Measurements from ENCODE around the gene TUBGCP3.

The TUBGCP3 gene

GRCh38 chr13:112451512-112452379 lies 136.2 kb downstream of the TUBGCP3 start:
- DNase-seq, result no peak

- no peak for DNase-seq
Observed at GRCh38 chr13:112450904-112451240, 137.1 kb downstream of the TUBGCP3 start.

GRCh38 chr13:112450118-112450903 lies 137.6 kb downstream of the TUBGCP3 start:
- no peak for DNase-seq

- no peak for DNase-seq
Observed at GRCh38 chr13:112449545-112449930, 138.4 kb downstream of the TUBGCP3 start.

- DNase-seq, result no peak
Observed at GRCh38 chr13:112448621-112449544, 139.1 kb downstream of the TUBGCP3 start.

GRCh38 chr13:112447761-112448603 lies 140.0 kb downstream of the TUBGCP3 start:
- no peak for DNase-seq

GRCh38 chr13:112447306-112447705 lies 140.6 kb downstream of the TUBGCP3 start:
- DNase-seq, result no peak

GRCh38 chr13:112446867-112447266 lies 141.1 kb downstream of the TUBGCP3 start:
- DNase-seq, result no peak

- DNase-seq, result no peak
Observed at GRCh38 chr13:112446347-112446861, 141.5 kb downstream of the TUBGCP3 start.

GRCh38 chr13:112445411-112446271 lies 142.3 kb downstream of the TUBGCP3 start:
- DNase-seq, result no peak

GRCh38 chr13:112444416-112445399 lies 143.2 kb downstream of the TUBGCP3 start:
- no peak for DNase-seq

GRCh38 chr13:112443995-112444311 lies 144.0 kb downstream of the TUBGCP3 start:
- peak in 1 of 6 experiments; percentile 5 for DNase-seq

GRCh38 chr13:112443191-112443994 lies 144.6 kb downstream of the TUBGCP3 start:
- DNase-seq, result no peak

GRCh38 chr13:112442483-112443090 lies 145.4 kb downstream of the TUBGCP3 start:
- no peak for DNase-seq

GRCh38 chr13:112441779-112442310 lies 146.1 kb downstream of the TUBGCP3 start:
- no peak for DNase-seq

- no peak for DNase-seq
Observed at GRCh38 chr13:112441226-112441625, 146.7 kb downstream of the TUBGCP3 start.

GRCh38 chr13:112438515-112438914 lies 149.4 kb downstream of the TUBGCP3 start:
- no peak for DNase-seq

GRCh38 chr13:112438094-112438493 lies 149.9 kb downstream of the TUBGCP3 start:
- DNase-seq, result no peak
